DMS153 (cell line): ENCODE data around the gene IGLL5.

Source experiments
- DNase-seq: peaks from one replicate; lab custom pipeline; 2025; lab: John Stamatoyannopoulos, UW

The IGLL5 gene

GRCh38 chr22:22863001-22863400, 24.6 kb upstream of the IGLL5 start:
- no peak for DNase-seq

- no peak for DNase-seq
These were observed 22.1 kb upstream of the IGLL5 start for GRCh38 chr22:22865311-22866072.

GRCh38 chr22:22866381-22867111, 21.1 kb upstream of the IGLL5 start:
- no peak for DNase-seq

- DNase-seq = no peak
These were observed 19.5 kb upstream of the IGLL5 start for GRCh38 chr22:22867996-22868715.

- no peak for DNase-seq
These were observed 16.8 kb upstream of the IGLL5 start for GRCh38 chr22:22870577-22871404.

- no peak for DNase-seq
These were observed 15.9 kb upstream of the IGLL5 start for GRCh38 chr22:22871536-22872278.

GRCh38 chr22:22872722-22873708, 14.6 kb upstream of the IGLL5 start:
- DNase-seq = no peak

- DNase-seq = peak; percentile 3
These were observed 9.9 kb upstream of the IGLL5 start for GRCh38 chr22:22877523-22878210.

GRCh38 chr22:22878211-22878570, 9.4 kb upstream of the IGLL5 start:
- DNase-seq = no peak

- no peak for DNase-seq
These were observed 8.6 kb upstream of the IGLL5 start for GRCh38 chr22:22878801-22879674.

- no peak for DNase-seq
These were observed 7.9 kb upstream of the IGLL5 start for GRCh38 chr22:22879675-22880155.

- DNase-seq = no peak
These were observed 7.0 kb upstream of the IGLL5 start for GRCh38 chr22:22880645-22881044.

- DNase-seq = peak; percentile 65
These were observed 6.3 kb upstream of the IGLL5 start for GRCh38 chr22:22881116-22882000.

- DNase-seq = peak; percentile 22
These were observed 5.4 kb upstream of the IGLL5 start for GRCh38 chr22:22882033-22882717.

- DNase-seq = no peak
These were observed 4.4 kb upstream of the IGLL5 start for GRCh38 chr22:22883090-22883727.
